DMS 273 (cell line): ENCODE data around the gene ANKRD35.
A peak's percentile ranks its signal among the peaks of the same experiment; 100 is the strongest.

Source experiments
- DNase-seq: peaks from one replicate; lab custom pipeline; 2025; ENCODE audit not compliant: unreplicated experiment; lab: John Stamatoyannopoulos, UW

ANKRD35 gene

DNA sequence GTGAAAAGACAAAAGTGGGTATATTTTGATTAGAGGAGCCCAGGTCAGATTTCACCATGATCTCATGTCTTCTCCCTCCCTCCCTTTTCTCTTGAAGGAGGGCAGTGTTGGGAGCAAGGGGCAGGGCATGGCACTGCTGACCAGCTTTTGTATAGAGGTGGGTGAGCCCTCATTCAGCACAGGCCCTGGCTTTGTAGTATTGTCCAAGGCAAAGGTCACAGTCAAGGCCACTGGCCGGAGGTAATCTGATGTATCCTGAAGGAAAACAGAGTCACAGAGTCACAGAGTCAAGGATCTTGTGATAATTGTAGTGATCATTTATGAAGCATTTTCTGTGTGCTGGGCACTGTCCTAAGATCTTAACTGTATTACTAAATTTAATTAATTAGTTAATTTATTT is 12.3 kb upstream of the ANKRD35 start:
- DNase-seq: no peak

- no peak for DNase-seq
Observed at GRCh38 chr1:145895471-145895870, 9.8 kb upstream of the ANKRD35 start.

DNA sequence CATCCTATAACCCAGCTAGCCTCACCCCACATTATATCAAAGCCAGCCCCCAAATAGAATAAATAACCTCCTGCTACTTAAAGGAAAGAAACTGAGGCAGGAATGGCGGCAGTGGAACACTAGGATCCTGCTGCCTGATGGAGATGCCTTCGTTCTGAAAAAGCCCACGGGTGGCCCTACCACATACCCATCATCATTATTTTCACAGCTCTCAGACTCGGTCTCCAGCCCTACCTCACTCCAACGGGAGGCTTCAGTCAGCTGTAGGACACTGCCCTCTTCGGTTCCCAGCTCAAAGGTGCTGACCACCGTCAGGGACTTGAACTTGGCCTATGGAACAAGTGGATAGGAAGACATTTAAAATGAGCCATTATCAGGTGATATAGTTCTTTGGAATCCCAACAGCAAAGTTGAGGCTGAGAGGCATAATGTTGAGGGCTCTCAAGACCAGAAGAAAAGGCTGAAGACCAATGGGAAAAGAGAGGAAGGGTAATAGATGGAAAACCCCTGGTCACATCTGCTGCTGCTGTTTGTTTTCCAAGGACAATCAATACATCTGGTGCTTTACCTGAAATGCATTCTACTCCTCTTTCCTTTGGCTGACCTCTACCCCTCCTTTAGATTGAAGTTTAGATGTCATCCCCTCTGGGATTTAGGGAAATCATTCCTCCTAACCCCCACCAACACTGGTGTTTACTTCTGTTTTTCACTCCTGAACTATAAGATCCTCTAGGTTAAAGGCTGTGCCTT is 7.8 kb upstream of the ANKRD35 start:
- no peak for DNase-seq

- peak; percentile 70 for DNase-seq
Observed at GRCh38 chr1:145892486-145893087, 6.9 kb upstream of the ANKRD35 start.

- DNase-seq: peak; percentile 99
Observed at GRCh38 chr1:145891587-145892485, 6.2 kb upstream of the ANKRD35 start.

- DNase-seq: no peak
Observed at GRCh38 chr1:145891143-145891542, 5.5 kb upstream of the ANKRD35 start.

- DNase-seq: no peak
Observed at GRCh38 chr1:145889722-145890121, 4.1 kb upstream of the ANKRD35 start.

- DNase-seq: no peak
Observed at GRCh38 chr1:145887631-145888030, 2.0 kb upstream of the ANKRD35 start.

- DNase-seq: no peak
Observed at GRCh38 chr1:145886816-145887215, 1.1 kb upstream of the ANKRD35 start.

GRCh38 chr1:145886390-145886789 is 724 bp upstream of the ANKRD35 start:
- no peak for DNase-seq

DNA sequence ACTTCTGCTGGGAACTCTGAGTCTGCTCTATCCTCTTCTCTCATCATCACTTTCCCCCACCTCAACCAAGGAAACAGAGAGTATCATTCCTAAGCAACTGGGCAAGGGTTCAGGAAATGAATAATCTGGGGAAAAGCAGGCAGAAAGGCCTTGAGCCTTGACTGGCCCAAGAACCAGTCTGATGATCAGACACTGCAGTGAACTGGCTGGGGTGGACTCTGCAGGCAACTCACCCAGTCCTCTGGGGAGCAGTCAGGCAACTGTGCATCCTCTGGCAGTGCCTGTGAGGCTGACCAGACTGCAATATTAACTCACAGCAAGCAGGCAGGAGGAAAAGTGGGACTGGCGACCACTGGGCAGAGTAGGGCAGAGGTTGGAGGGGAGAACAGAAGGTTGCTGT is 991 bp downstream of the ANKRD35 start:
- no peak for DNase-seq

- no peak for DNase-seq
Observed at GRCh38 chr1:145879775-145880174, 5.9 kb downstream of the ANKRD35 start.

DNA sequence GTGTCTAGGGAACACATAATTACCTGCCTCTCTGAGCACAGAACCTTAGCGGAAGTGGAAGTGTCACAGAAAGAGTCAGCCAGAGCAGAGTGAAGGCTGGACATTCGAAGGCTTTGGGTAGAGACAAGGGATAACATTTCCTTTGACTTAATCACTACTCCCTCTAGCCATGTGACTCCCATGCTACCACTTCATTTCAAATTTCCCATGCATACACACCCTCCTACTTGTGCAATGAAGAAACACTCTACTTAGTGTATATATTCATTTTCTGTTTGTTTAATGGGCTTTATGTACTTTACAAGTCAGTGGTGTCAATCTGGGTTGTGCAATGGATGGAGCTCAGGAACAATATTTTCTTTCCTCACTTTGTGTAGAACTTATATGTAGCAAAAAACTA is 6.9 kb downstream of the ANKRD35 start:
- no peak for DNase-seq

- no peak for DNase-seq
Observed at GRCh38 chr1:145877923-145878486, 7.7 kb downstream of the ANKRD35 start.

DNA sequence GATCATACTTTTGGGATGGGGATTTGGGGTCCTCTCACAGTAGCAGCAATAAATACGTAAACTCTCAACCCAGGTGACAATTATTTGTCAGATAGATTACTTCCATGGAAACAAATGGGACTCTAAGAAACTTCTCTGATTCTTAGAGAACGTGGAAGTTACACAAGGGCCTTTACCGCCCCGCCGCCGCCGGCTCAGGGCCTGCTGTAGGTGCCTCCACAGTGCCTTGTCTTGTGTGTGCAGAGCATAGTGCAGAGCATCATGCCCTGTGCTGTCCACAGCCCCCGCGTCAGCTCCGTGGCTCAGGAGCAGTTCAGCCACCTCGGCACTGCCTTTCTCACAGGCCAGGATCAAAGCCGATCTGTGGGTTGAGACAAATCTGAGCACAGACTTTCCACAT is 11.0 kb downstream of the ANKRD35 start:
- DNase-seq: no peak

GRCh38 chr1:145871994-145872924 is 13.4 kb downstream of the ANKRD35 start:
- DNase-seq: no peak

DNA sequence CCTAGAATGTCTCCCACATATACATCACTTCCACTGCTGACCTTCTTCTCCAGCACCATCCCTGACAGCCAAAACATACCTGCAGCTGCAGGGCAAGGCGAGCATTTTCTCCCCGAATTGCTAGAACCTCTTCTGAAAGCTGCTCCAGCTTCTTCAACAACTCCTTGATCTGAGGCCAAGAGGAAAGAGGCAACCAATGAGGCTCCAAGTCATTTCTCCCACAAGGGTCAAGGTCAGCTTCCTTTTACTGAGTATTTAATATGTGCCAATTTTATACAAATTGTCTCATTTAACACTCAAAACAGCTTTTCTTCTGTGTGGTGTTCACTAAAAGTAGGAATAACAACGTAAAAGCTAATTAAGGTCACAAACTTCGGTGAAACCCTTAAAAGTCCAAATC is 17.4 kb downstream of the ANKRD35 start:
- DNase-seq: no peak

DNA sequence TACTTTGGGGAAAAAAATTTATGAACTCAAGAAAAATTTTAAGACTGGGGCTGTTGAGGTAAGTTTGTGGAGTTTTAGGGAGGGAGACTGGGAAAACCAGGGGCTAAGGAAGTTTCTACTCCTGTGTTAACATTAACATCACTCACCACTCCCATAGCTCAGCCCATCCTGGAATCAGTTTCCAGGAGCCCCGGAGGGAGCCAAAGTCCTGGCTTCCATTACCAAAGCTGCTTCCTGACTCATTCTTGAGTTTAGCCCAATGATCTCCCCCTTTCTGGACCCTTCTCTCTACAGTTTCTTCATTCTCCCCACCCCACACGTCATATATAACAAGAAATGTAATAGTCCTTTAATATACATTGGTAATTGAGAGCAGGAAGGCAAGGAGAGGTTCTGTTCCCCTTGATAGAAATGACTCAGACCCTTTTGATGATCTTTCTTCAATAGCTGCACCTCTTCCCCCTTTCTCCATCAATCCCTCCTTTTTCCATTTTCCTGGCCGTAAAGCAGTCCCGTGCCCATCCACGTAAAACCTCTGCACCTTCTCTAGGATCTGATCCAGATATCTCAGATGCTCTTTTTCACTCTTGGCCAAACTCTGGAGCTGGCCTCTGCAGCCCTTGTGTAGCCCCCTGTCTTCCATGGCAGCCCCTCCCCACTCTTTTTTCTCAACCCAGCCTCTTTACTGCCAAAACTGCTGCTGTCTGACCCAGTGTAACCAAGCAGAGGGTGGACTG is 22.2 kb downstream of the ANKRD35 start:
- no peak for DNase-seq

- DNase-seq: peak; percentile 94
Observed at GRCh38 chr1:145859491-145860023, 26.1 kb downstream of the ANKRD35 start.
